IPS-NIHi11 (cell line): ENCODE data around the gene TACR2.

Experiments used
- DNase-seq: peaks from one replicate; pipeline ENCODE4 v3.0.0; 2012; ENCODE audit warnings: mixed read lengths, low spot score

TACR2 gene

DNA sequence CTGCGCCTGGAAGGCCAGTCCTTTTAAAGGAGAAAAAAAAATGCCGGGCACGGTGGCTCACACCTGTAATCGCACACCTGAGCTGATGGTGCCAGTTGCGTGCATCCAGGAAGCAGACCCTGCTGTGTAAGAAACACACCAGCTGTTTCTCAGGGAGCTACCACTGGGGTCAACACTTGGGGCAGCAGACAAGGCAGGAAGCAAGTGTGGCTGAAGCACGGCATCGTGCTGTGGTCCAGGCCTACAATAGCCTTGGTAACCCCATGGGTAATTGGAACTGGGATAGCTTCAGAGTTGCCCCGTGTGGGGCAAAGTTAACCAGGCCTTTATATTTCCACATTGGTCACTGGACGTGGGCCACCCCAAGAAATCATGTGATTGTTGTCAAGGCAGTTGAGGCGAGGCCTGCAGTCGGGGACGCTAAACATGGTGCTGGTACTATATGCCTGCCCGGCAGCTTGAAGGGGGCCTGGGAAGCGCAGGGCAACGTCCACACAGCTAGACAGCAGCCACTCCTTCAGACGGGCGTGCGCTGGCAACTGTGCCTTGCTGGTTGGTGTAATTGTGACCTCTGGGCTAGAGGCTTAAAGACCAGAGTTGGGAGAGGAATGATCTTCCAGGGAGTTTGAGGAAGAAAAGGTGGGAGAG, 2.5 kb upstream of the TACR2 start:
- DNase-seq: no peak

DNA sequence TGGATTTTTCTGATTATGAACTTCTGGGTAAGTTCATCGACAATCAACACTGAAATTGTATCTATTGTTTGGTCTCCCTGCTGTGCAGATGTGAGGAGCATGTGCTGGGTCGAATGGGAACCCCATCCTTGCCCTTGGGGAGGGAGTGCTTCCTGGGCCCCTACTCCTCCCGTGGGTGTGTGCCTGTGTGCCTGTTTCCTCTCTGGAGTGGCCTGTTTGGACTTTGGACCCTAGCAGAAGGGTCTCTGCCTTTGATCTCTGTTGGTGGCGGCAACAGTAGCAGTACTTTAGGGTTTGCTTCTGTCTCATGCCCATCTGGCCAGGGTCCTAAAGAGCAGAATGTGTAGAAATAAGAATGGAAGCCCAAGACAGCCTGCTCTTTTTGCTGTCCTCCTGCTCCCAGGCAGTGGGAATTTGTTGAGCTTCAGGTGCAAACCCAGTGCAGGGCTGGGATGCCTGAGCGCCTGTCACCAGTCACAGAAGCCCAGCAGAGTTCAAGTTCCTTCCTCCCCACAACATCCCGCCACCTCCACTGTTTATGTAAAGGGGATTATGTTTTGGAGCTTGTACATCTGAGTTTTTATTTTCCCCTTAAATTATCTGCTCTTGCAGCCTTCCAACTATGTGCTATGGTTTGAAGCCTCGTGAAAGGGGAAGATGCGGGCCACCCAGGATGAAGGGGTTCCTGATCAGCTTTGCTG, 1.5 kb upstream of the TACR2 start:
- DNase-seq: no peak

DNA sequence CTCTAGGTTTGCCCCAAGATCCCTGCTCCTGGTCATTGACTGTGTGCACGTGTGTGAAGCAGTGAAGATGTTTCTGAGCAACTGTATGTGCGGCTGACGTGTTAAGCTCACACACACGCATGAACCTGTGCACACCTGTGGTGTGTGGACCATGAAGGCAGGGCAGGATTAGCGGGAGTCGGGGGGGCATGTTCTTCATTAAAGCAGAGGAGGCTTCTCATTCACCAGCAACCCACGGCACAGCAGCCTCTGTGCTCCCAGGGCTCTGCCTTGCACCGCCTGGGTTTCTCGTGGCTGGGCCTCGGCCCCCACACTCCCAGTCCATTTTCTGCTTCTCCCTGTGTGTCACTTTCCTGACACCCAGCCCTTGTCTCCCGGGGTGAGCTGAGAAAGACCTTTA, 824 bp upstream of the TACR2 start:
- DNase-seq: no peak

DNA sequence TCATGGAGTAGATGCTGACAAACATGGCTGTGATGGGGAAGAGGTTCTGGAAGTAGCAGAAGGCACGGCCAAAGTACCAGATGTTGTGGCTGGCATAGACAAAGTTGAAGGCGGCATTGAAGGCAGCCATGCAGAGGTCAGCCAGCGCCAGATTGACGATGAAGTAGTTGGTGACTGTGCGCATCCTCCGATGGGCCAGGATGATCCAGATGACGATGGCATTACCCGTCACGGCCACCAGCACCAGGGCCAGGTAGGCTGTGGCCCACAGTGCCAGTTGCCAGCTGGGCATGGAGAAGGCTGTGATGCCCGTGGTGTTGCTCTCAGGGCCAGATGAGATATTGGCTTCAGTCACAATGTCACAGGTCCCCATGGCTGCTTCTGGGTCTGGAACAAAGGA, 767 bp downstream of the TACR2 start:
- DNase-seq: no peak

DNA sequence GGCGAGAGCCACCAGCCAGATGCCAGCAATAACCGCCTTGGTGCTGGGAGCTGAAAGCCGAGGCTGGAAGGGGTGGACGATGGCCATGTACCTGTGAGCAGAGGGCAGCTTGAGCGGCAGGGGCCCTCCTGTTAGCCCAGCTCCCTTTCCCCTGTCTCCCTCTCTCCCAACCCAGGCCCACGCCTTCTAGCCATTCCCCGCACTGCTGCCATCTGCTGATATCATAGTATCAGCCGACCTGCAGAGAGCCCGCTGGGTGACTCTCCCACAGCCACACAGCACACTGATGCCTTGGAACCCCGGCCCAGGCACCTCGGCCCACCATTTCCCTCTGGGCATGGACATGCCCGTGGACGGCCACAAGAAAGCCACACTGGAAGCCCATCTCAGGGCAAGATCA, 1.7 kb downstream of the TACR2 start:
- no peak for DNase-seq

DNA sequence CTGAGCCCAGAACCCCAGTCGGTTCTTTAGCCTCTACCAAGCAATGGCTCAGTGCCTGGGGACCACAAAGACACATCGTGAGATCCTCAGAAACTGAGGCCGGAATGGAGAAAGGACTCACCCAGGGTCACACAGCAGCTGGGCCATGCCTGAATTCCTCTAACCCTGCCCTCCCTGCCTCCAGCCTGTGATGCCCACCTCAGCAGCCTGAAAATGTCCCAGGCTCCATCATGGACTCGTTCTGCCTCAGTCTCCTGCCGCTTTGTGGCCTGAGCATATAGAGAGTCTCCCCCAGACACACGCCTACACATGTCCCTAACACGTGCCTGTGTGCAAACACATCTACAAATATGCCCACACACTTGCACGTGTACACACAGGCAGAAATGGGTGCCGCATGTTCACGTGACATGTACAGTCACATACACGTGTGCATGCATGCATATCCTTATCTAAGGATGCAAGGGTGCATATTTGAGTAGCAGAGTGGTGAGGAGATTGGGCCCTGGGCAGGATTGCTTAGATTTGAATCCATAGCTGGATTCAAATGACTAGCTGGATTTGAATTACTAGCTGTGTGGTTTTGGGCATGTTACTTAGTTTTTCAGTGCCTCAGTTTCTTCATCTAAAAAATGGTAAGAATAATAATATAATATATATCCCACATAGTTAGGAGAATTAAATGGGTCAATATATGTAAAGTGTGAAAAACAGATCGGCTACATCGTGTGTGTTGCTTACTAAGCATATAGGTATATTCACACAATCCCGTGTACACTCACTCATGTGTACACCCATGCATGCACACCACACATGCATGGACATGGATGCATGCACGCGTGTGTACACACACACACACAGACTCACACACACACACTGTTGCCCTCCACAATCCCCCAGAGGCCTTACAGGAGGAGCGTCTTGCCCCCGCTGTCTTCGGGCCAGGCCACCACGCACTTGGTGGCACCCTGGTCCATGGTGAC, 2.4 kb downstream of the TACR2 start:
- no peak for DNase-seq

DNA sequence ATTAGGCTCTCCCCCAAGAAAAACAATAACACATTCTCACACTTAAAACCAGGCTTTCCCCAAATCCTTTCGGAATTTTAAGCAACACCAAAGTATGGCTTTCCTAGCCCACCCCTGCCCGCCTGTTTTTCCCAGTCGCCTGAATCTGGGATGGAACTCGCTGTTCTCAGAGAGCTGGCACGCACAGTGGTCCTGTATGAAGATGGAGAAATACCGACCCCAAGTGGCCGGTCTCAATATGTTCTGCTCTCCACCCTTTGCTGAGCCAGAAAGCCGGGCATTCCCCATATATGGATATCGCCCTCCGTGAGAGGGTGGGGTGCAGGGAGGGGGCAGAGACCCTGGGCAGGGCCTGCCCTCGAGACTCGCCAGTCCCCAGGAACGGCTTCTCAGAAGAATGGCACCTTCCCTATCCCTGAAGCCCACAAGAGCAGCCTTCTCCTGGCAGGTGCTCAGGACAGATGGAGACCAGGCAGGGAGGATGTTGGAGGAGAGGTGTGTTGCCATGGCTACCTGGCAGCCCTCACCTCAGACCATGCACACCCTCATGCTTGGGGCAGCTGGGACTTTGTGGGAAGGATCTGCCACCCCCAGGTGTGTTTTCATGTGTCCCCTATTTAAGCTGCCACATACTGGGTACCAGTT, 3.4 kb downstream of the TACR2 start:
- peak; percentile 78 for DNase-seq

DNA sequence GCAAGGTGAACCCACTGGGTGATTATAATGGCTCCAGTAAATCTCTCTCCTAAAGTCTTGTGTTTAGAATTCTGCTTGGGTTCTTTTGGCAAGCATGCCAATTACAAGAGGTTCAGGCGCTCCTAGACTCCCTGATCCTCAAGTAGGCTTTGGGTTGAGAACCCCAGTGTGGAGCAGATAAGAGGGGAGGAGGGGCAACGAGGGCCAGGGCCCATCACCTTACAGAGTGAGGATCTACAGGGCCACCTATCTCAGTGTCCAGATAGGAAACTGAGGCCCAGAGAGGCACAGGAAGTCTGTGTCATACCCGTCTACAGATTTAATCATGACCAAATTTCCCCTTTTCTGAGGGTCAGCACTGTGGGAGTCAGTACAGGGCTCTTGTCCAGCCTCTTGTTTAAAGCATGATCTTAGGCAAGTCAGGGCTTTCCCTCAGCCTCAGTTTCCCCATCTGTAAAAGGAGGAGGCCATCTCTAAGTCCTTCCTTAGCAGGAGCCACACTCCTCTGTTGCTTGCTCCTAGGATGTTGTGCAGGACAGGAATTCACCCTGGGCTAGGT, 4.4 kb downstream of the TACR2 start:
- no peak for DNase-seq

DNA sequence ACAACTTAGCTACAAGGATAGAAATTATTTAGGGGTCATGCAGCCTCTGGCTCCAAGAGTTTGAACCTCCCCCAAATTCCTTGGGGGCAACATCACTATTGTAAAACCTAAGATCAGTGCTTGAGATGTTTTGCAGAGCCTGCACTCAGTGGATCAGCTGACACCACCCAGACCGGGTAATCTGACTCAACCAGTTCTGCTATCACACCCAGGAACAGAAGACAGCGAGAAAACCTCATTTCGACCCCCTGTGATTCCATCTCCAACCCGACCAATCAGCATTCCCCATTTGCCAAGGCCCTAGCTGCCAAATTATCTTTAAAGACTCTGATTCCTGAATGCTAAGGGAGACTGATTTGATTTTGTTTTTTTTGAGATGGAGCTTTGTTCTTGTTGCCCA, 5.2 kb downstream of the TACR2 start:
- no peak for DNase-seq

DNA sequence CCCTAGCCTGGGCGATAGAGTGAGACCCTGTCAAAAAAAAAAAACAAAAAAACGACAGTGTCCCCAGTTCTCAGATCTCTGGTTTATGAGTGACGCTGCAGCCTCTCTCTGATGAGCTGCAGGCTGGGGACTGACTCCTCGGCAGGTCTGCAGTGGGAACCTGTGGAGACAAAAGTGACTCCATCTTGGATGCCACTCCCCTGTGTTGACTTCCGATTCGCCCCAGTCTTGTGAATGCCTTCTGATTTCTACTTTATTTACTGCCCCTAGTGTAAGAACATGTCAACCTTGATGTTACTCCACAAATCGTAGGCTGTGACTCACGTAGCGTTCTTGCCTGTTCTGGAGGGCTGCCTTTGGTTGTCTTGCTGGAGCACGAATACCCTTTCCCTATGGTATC, 6.2 kb downstream of the TACR2 start:
- DNase-seq: no peak

DNA sequence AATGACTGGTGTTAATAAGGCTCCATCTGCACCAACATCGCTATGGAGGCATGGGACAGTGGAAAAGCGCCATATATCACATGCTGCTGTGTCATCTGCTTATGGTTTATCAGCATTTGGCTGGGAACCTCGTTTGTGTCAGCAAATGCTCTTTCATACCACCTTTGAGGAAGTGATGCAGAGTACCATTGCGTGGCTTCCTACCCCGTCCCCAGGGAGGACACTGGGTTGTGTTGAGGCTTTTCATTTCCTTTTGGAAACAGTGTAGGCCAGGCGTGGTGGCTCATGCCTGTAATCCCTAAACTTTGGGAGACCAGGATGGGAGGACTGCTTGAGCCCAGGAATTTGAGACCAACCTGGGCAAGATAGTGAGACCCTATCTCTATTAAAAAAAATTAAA, 6.8 kb downstream of the TACR2 start:
- DNase-seq: no peak

DNA sequence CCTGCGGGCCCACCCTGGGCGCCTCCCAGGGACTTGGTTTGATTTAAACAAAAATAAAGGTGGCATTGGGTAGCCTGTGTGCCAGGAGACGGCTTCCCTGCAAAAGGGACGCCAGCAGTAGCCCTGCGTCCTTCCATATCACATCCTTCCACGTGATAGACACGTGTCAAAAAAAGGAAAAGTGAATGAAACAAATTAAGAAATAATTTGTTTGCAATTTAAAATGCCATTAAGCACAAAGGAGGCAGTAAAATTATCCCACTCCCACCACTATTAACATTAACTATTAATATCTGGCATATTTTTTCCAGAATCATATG, 7.6 kb downstream of the TACR2 start:
- DNase-seq: no peak

DNA sequence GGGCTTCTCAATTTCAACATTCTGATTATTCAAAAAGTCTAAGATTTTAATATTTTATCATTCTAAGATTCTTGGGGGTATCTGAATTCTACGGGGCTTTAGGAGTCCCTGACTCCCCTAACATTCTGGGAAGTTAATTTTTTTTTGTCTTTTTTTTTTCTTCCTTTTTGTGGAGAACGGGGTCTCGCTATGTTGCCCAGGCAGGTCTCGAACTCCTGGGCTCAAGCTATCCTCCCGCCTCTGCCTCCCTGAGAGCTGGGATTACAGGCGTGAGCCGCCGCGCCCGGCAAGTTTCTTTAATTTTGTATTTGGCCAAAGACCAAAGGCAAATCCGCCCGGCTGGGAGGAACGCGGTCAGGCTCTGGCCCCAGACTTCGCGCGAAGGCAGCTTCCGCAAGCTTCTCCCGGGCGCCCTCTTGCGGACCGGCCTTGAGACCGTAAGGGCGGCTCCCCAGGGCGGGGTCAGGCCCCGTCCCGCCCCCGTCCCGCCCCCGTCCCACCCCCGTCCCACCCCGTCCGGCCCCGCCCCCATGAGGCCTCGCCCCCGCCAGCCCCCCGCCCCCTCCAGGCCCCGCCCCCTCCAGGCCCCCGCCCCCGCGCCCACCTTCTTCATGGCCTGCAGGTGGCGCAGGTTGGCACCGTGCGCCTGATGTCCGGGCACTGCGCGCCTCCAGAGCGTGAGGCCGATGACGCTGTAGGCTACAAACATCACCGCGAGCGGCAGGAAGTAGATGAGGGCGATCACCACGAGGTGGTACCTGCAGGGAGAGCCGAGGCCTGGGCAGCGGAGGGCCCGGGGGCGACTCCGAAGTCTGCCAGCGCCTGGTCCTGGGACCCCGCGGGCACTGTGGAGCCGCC, 8.2 kb downstream of the TACR2 start:
- peak; percentile 92 for DNase-seq

DNA sequence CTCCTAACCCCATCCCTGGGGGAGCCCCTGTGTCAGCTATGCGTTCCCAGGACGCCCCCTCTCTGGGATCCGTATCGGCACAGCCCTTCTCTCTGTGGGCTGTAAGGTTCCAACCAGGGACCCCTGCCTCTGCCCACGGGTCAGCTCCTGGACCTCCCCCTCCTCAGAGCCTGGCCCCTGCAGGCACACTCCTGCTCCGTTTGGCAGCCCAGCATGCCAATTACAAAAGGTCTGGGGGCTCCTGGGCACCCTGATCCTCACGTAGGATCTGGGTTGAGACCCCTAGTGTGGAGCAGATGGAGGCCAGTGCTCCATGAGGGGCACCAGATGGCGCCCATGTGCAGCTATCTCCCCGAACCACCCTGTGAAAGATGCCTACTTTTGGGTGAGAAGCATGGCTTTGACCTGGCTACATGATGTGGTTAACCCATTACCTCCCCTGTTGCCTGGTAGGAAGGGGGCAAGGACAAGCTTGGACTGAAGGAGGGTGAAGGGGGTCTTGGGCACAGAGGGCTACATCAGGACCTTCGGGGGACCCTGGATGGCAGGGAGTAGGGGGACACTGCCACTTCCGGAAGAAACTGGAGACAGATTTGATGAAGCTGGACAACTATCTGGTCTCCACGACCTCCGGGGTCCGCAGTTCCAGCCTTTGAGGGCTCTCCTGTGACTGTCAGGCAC, 9.0 kb downstream of the TACR2 start:
- peak; percentile 49 for DNase-seq

DNA sequence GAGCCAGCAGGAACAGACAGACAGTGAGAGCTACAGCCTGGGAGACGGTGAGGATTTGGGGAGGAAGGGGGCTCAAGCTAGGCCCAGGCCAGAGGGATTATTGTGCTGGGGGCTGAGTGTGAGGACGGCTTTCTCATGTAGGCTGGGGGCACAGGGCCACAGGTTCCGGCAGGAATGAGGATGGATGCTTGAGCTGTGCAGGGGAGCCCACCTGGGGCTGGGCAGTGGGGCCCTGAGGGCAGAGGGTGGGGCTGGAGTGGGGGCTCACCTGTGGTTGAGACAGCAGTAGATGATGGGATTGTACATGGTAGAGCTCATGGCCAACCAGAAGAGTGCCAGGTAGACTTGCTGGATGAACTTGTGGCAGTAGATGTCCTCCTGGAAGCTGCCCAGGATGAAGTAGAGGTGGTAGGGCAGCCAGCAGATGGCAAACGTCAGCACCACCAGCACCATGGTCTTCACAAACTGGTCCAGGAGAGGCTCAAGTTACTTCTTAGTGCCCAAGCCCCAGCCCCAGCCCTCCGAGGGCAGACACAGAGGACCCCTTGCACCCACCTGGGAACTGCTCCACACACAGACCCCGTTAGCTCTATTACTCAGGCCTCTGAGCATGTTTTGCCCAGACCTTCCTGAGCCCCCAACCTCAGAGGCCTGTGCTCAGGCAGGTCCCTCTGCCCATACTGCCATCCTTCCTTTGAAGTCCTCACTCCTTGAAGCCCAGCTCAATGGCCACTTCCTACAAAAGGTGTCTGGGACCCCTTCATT, 9.7 kb downstream of the TACR2 start:
- DNase-seq: no peak

DNA sequence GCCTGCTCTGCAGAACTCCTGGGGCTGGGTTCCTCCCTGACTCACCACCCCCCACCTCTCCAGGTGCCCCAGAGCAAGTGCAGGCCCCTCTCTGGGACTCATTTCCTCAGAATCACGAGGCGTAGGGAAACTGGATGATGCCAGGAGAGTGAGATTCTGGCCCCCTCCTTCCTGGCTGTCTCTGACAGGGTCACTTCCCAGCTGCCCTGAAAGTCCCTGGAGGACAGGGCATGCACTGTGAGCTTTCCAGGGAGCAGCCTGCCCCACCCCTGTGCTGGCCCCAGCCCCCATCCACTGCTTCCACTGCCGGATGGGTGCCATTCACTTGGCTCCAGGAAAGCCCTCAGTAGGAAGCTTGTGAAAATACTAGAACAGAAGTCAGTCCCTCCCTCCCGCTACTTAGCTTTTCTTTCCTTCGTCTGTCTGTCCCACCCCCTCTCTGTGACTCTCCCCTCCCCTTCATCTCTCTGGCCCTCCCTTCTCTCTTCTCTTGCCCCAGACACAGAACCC, 10.4 kb downstream of the TACR2 start:
- no peak for DNase-seq

DNA sequence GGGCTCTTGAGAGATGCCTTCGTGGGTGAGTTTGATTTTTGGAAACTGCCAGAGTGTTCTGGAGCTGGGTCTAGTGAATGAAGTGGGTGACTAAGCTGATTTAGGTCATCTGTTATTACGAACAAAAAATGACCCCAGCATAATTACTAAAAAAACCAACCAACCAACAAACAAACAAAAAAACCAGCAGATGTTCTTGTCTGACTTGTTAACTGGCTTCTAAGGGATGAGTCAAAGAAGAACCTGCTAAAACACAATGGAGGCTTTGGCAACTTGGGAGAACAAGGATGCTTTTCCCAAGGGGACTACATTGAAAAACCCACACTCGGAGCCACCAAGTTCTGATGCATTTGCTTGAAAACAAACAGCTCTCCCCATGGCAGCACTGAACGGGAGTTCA, 11.5 kb downstream of the TACR2 start:
- DNase-seq: no peak

DNA sequence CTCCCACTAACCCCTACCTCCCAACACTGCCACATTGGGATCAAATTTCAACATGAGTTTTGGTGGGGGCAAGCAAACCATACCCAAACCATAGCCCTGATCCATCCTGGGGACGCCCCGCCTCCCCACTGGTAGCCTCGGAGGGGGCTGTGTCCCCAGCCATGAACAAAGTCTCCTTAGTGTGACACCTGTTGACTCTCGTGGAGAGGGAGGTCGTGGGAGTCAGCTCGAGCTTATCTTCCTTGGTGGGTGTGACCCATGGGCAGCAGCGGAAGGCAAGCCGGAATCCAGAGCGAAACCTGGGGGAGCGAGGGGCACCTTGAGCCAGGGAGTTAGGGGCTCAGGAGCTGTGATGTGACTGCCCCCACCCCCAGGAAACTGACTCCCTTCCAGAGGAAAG, 11.9 kb downstream of the TACR2 start:
- no peak for DNase-seq

DNA sequence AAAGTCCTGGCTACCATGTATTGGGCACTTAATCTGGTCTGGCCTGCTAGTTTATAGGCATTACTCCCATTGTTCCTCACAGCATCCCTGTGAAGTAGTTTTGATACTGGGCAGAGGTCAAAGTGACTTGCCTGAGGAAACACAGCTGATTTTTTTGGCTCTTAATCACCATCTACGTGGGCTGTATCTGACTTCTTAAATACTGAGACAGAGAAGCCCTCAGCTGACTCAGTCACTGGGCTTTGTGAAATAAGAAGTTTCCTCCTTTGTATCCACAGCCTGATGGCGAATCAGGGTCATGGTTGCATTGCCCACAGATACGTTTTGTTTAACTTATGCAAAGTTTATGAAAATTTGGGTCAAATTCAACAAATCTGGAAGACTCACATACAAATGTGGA, 13.2 kb downstream of the TACR2 start:
- DNase-seq: no peak

DNA sequence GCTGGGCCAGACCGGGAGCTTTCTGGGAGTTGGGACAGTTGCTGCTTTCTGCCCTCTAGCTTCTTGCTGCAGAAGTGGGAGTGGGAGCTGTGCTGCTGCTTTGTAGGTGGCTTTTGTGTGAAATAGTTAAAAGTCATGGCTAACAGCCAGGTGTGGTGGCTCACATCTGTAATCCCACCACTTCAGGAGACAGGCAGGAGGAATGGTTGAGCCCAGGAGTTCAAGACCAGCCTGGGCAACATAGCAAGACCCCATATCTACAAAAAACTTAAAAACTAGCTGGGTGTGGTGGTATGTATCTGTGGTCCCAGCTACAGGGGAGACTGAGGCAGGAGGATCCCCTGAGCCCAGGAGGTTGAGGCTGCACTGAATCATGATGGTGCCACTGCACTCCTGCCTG, 13.7 kb downstream of the TACR2 start:
- no peak for DNase-seq
